Thyroid gland (tissue), 4 donors: ENCODE measurements around the gene CARMIL1.

Experiments used
- CTCF ChIP-seq, 6 experiments: fragments of 200-600 bp in 3 of 6; fragments of 450-650 bp in 3 of 6; sonication (generic) in 3 of 6; IDR thresholded peaks; one replicate each; pipeline ENCODE4 v1.5.1; 2016 to 2019; ENCODE audit warnings: antibody characterized with exemption in 6 of 6, mild to moderate bottlenecking in 2 of 6, inconsistent platforms in 1 of 6, moderate library complexity in 1 of 6
- POLR2A ChIP-seq, 2 donors: fragments of 450-650 bp; IDR thresholded peaks; one replicate each; pipeline ENCODE4 v1.6.1; 2017; ENCODE audit warnings: antibody characterized with exemption in 2 of 2, mild to moderate bottlenecking in 2 of 2, moderate library complexity in 1 of 2

- TF ChIP-seq CTCF (IDR thresholded peaks at IDR 0.05), result peak in 1 of 6 experiments; percentile 7
- peak in 1 of 2 donors; percentile 42 for TF ChIP-seq POLR2A (IDR thresholded peaks at IDR 0.05)
These were observed 90.4 kb downstream of the CARMIL1 start for GRCh38 chr6:25369433-25370177.
